GM12875 (cell line): Measurements from ENCODE around the gene PSMB5.

Experiments used
- H3K4me3 ChIP-seq: one replicate; pipeline ENCODE4 v1.5.1; 2011; ENCODE audit warnings: low read depth, low read length, control low read depth
- CTCF ChIP-seq: IDR thresholded peaks from 2 replicates; pipeline ENCODE4 v1.5.1; 2011; ENCODE audit warnings: low read depth, mild to moderate bottlenecking, control low read depth, inconsistent platforms, low read length, moderate library complexity, borderline replicate concordance; ENCODE audit not compliant: insufficient read depth

The PSMB5 gene

DNA sequence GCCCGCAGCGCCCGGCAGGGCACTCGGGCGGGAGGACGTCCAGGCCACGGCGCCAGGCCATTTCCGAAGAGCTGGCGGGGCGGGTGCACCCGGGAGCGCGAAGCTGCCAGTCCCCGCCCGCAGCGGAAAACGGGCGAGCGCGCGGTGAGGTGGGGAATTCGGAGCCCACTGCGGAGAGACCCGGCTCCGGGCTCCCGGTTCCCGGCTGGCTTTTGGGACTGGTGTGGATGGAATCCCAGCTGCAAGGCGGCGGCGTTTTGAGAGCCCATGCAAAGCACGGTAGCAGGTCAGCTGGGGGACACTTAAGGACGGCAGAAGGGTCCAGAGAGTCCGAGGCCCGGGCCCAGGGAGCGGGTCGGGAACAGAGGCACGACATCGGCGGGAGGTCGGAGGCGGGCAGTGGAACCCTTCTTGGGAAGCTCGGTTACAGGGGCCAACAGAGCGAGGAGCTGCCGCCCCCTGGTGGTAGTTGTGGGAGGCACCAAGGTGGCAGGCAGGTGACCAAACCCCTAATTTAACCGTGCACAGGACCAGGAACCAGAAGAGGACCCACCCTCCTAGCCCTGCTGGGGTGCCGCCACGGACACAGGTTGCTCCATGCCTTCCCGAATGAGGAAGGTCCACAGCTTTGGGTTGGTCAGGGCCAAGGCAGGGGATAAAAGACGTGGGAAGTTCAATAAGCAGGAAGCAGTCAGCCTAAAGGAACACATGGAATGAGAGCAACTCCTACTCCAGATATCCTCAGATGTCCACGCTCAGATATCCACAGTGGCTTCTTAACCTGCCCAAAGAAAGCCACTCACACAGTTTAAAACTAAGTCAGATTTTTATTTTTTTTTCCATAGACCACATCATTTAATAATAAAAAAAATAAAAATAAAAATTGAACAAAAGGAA lies 23.3 kb upstream of the PSMB5 start:
- peak; percentile 96 for TF ChIP-seq CTCF
- H3K4me3 ChIP-seq, result peak overlapping the region; percentile 36

- peak within 1 kb of the TSS; percentile 36 for H3K4me3 ChIP-seq
- TF ChIP-seq CTCF, result no peak
Measured at GRCh38 chr14:23056956-23057756, 22.5 kb upstream of the PSMB5 start, which contains the start of gene CDH24. TSS of gene CDH24 (minus strand) at chr14:23057520. CDS start at chr14:23055733, 1,787 bp downstream.

- no peak overlapping the region for H3K4me3 ChIP-seq
- TF ChIP-seq CTCF, result peak; percentile 94
Measured at GRCh38 chr14:23056145-23056955, 21.6 kb upstream of the PSMB5 start.

DNA sequence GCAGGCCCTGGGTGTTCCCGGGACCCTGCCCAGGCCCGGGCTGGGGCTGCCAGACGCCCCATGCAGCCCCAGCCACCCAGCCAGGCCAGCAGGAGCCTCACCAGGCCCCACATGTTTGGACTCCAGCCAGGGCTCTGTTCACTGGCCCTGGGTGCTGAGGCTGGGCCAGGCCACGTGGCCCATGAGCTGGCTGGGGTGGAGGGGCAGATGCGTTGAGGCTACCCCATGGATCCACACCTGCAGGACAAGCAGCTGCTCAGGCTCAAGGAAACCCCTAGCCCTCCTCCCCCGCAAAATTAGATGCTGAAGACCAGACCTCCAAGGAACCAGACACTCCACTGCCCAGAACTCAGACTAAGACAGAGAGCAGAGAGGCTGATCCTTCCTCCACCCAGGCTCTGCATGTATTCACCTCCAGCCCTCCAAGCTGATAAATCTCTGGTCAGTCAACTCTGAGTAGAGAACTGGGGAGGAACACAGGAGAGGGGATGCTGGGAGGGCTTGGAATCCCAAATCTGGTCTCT lies 21.0 kb upstream of the PSMB5 start:
- no peak overlapping the region for H3K4me3 ChIP-seq
- TF ChIP-seq CTCF, result no peak

DNA sequence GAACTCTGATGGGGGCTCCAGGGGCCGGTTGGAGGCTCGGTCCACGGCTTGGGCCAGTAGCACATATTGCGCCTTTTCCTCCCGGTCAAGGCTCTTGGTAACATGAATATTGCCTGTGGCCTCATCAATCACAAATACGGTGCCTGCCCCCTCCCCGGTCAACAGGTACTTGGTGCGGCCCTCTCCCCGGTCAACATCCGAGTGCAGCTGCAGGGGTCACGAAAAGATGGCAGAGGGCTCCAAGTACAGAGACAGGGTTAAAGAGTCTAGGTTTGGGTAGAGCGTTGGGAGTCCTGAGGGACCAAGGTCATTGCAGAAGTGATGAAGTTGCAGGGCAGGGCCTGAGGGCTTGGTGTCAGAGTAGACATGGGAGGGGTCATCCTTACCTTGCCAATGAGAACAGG lies 20.4 kb upstream of the PSMB5 start:
- H3K4me3 ChIP-seq, result no peak overlapping the region
- no peak for TF ChIP-seq CTCF

GRCh38 chr14:23054000-23054811 lies 19.5 kb upstream of the PSMB5 start:
- no peak overlapping the region for H3K4me3 ChIP-seq
- TF ChIP-seq CTCF, result peak; percentile 58
